SK-N-SH (cell line): ENCODE data around the gene CREB3L1. TPM values are rescaled to one million over a fixed set of nuclear protein-coding genes. Genes with fewer than 3 reads are reported as not detected.

Experiments
- CTCF ChIA-PET: fragments of 300-600, 350-600 bp; formaldehyde crosslinking; extraction: SDS; loops from one replicate; lab custom pipeline; 2021; lab: Yijun Ruan, JAX
- POLR2A ChIA-PET: fragments of 350-600 bp; sonication (Branson Sonifier 250); formaldehyde crosslinking; extraction: SDS; loops from one replicate; lab custom pipeline; 2020; ENCODE audit warnings: antibody characterized with exemption, inconsistent platforms; lab: Yijun Ruan, JAX
- DNase-seq: peaks from one replicate; pipeline ENCODE4 v3.0.0; 2012
- H2AFZ ChIP-seq: fragments of 200-600 bp; sonication (generic); 2 replicates; pipeline ENCODE4 v1.8.1; 2016; ENCODE audit warnings: antibody characterized with exemption, mild to moderate bottlenecking, low read depth
- H3F3A ChIP-seq: fragments of 200-600 bp; sonication (generic); replicated peaks from 2 replicates; pipeline ENCODE3; 2016; ENCODE audit warnings: antibody characterized with exemption, mild to moderate bottlenecking; ENCODE audit not compliant: insufficient read depth
- H3K27ac ChIP-seq, 2 experiments: fragments of 200-500 bp in 1 of 2; fragments of 200-600 bp in 1 of 2; sonication (Bioruptor generic) in 1 of 2; sonication (generic), shearing (Covaris generic) in 1 of 2; 2 replicates each; pipeline versions ENCODE4 v1.5.1 to v1.6.1; 2014 to 2016; ENCODE audit warnings: low read depth in 2 of 2, inconsistent platforms in 1 of 2, low read length in 1 of 2, mild to moderate bottlenecking in 1 of 2, mixed read lengths in 1 of 2
- H3K27me3 ChIP-seq: fragments of 200-600 bp; sonication (generic), shearing (Covaris generic); 2 replicates; pipeline ENCODE4 v1.6.1; 2016; ENCODE audit warnings: mixed run types; ENCODE audit not compliant: insufficient read depth
- H3K36me3 ChIP-seq, 2 experiments: fragments of 200-500 bp in 1 of 2; fragments of 200-600 bp in 1 of 2; sonication (Bioruptor generic) in 1 of 2; sonication (generic) in 1 of 2; replicated peaks in 1 of 2; 2 replicates each; pipeline versions ENCODE3 to v1.5.1; 2014 to 2016; ENCODE audit warnings: low read length in 1 of 2, mild to moderate bottlenecking in 1 of 2; ENCODE audit not compliant: insufficient read depth in 2 of 2, control insufficient read depth in 1 of 2
- H3K4me1 ChIP-seq, 2 experiments: fragments of 200-500 bp in 1 of 2; fragments of 200-600 bp in 1 of 2; sonication (Bioruptor generic) in 1 of 2; sonication (generic), shearing (Covaris generic) in 1 of 2; 2 replicates each; pipeline versions ENCODE4 v1.5.1 to v1.6.1; 2014 to 2016; ENCODE audit warnings: low read depth in 1 of 2, low read length in 1 of 2, mixed run types in 1 of 2; ENCODE audit not compliant: insufficient read depth in 2 of 2, control insufficient read depth in 1 of 2
- H3K4me2 ChIP-seq: fragments of 200-600 bp; sonication (generic), shearing (Covaris generic); 2 replicates; pipeline ENCODE4 v1.6.1; 2017; ENCODE audit warnings: mixed run types
- H3K4me3 ChIP-seq, 2 experiments: fragments of 200-500 bp in 1 of 2; fragments of 200-600 bp in 1 of 2; sonication (Bioruptor generic) in 1 of 2; sonication (generic), shearing (Covaris generic) in 1 of 2; 2 replicates each; pipeline versions ENCODE4 v1.5.1 to v1.8.1; 2014 to 2016; ENCODE audit warnings: low read depth in 2 of 2, inconsistent platforms in 1 of 2, low read length in 1 of 2, mild to moderate bottlenecking in 1 of 2, mixed read lengths in 1 of 2, moderate library complexity in 1 of 2
- H3K79me2 ChIP-seq: fragments of 200-600 bp; sonication (generic); 2 replicates; pipeline ENCODE4 v1.8.1; 2017; ENCODE audit warnings: mild to moderate bottlenecking; ENCODE audit not compliant: insufficient read depth
- H3K9ac ChIP-seq: fragments of 200-600 bp; sonication (generic); 2 replicates; pipeline ENCODE4 v1.6.1; 2017; ENCODE audit warnings: mixed run types
- H3K9me2 ChIP-seq: fragments of 200-600 bp; sonication (generic); 2 replicates; pipeline ENCODE4 v1.6.1; 2017; ENCODE audit warnings: mixed run types
- H3K9me3 ChIP-seq: fragments of 200-600 bp; sonication (generic); 2 replicates; pipeline ENCODE4 v1.6.1; 2017; ENCODE audit warnings: mixed run types, mild to moderate bottlenecking, moderate library complexity
- H4K20me1 ChIP-seq: fragments of 200-600 bp; sonication (generic); 2 replicates; pipeline ENCODE4 v1.6.1; 2017; ENCODE audit warnings: mild to moderate bottlenecking, mixed run types; ENCODE audit not compliant: insufficient read depth
- CHD2 ChIP-seq: fragments of 150-350 bp; IDR thresholded peaks from 2 replicates; pipeline ENCODE4 v1.6.1; 2018; ENCODE audit warnings: low read length; ENCODE audit not compliant: partially characterized antibody
- CTCF ChIP-seq: fragments of 200-600 bp; sonication (generic); IDR thresholded peaks from 2 replicates; pipeline ENCODE4 v1.6.1; 2017; ENCODE audit warnings: antibody characterized with exemption, mild to moderate bottlenecking, moderate library complexity
- EZH2phosphoT487 ChIP-seq: fragments of 200-600 bp; sonication (generic); IDR thresholded peaks from 2 replicates; pipeline ENCODE4 v1.6.1; 2017; ENCODE audit warnings: low read depth, mixed run types, mild to moderate bottlenecking, antibody characterized with exemption, moderate library complexity, borderline replicate concordance
- FOXJ3 ChIP-seq: sonication (generic); formaldehyde crosslinking; IDR thresholded peaks from 2 replicates; pipeline ENCODE4 v1.5.1; 2020; ENCODE audit warnings: mild to moderate bottlenecking, missing genetic modification reagents
- GABPA ChIP-seq: IDR thresholded peaks from 2 replicates; pipeline ENCODE4 v1.4.0; 2012; ENCODE audit warnings: low read depth, mild to moderate bottlenecking
- JUND ChIP-seq: IDR thresholded peaks from 2 replicates; pipeline ENCODE4 v1.4.0; 2012
- MEF2A ChIP-seq: IDR thresholded peaks from 2 replicates; pipeline ENCODE4 v1.4.0; 2012; ENCODE audit warnings: low read depth, borderline replicate concordance
- PBX3 ChIP-seq: IDR thresholded peaks from 2 replicates; pipeline ENCODE4; 2012
- SIN3A ChIP-seq: IDR thresholded peaks from 2 replicates; pipeline ENCODE4 v1.6.1; 2012; ENCODE audit warnings: low read depth, mild to moderate bottlenecking, low read length, moderate library complexity, borderline replicate concordance
- USF2 ChIP-seq: fragments of 150-350 bp; IDR thresholded peaks from 2 replicates; pipeline ENCODE4 v1.6.1; 2017; ENCODE audit warnings: antibody characterized with exemption, low read length, low read depth, borderline replicate concordance
- WGBS: methylation state at CpG from one replicate; pipeline ENCODE4 v1.1.6; 2017; ENCODE audit warnings: low lambda C conversion rate; 5-methylcytosine and 5-hydroxymethylcytosine counted together
- polyA plus RNA-seq, 3 experiments: library from polyadenylated mRNA; depleted of rRNA; stranded (reverse); fragments of >200 nt; gene quantifications; 2 replicates each; pipeline ENCODE4 v1.2.3, GENCODE V29; 2012
- TF ChIP-seq, protein P1 (sequence below): IDR thresholded peaks from 2 replicates; pipeline ENCODE4 v1.4.0; 2012; ENCODE audit warnings: low read depth
- TF ChIP-seq, protein P2 (sequence below): IDR thresholded peaks from 2 replicates; pipeline ENCODE4 v1.4.0; 2012; ENCODE audit warnings: low read depth, borderline replicate concordance

The CREB3L1 gene
- polyA plus RNA-seq, 1 of the 3 experiments (the other 2 are of a cell fraction) = 14.0 TPM

GRCh38 chr11:46335271-46335670 lies 57.8 kb downstream of the CREB3L1 start:
- Histone ChIP-seq H3K4me3 (no peak overlapping the region), H3K36me3 (no peaks in the 10 kb centered on the region), H3K27me3 (peaks cover 10% of the 10 kb centered on the region), H2AFZ (no peak overlapping the region), H3K27ac (no peak overlapping the region), H4K20me1 (no peaks in the 10 kb centered on the region), H3K4me1 (peaks cover 11 to 27% of the 10 kb centered on the region in 2 experiments; a peak in 3 of 4 replicates), H3F3A (no peaks in the 10 kb centered on the region), H3K9me2 (no peaks in the 10 kb centered on the region), H3K4me2 (no peak overlapping the region), H3K9me3 (no peaks in the 10 kb centered on the region), H3K79me2 (no peaks in the 10 kb centered on the region), H3K9ac (no peak overlapping the region)
- no peak for TF ChIP-seq FOXJ3
- TF ChIP-seq, protein P1, sequence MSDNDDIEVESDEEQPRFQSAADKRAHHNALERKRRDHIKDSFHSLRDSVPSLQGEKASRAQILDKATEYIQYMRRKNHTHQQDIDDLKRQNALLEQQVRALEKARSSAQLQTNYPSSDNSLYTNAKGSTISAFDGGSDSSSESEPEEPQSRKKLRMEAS = no peak
- no peak for TF ChIP-seq JUND
- no peak for TF ChIP-seq PBX3
- no peak for TF ChIP-seq MEF2A
- no peak for TF ChIP-seq USF2
- TF ChIP-seq CTCF = no peak
- TF ChIP-seq CHD2 = no peak
- TF ChIP-seq EZH2phosphoT487 = no peak
- TF ChIP-seq, protein P2, sequence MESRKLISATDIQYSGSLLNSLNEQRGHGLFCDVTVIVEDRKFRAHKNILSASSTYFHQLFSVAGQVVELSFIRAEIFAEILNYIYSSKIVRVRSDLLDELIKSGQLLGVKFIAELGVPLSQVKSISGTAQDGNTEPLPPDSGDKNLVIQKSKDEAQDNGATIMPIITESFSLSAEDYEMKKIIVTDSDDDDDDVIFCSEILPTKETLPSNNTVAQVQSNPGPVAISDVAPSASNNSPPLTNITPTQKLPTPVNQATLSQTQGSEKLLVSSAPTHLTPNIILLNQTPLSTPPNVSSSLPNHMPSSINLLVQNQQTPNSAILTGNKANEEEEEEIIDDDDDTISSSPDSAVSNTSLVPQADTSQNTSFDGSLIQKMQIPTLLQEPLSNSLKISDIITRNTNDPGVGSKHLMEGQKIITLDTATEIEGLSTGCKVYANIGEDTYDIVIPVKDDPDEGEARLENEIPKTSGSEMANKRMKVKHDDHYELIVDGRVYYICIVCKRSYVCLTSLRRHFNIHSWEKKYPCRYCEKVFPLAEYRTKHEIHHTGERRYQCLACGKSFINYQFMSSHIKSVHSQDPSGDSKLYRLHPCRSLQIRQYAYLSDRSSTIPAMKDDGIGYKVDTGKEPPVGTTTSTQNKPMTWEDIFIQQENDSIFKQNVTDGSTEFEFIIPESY = no peak
- TF ChIP-seq GABPA = no peak
- TF ChIP-seq SIN3A = no peak
- 94% methylated on average over 6 of the region's 6 CpGs for WGBS
- ChIA-PET POLR2A (no interaction called here), CTCF (interaction anchor here (0.9 to 3.7 kb wide), 4 partner anchors 14 to 48 kb away, joined by 4 to 11 read pairs (median 5); no protein-coding TSS in a partner anchor)
- no peak for DNase-seq
